H1 (cell line): ENCODE data around the gene KHDRBS1. TPM values are rescaled to one million over a fixed set of nuclear protein-coding genes. Genes with fewer than 3 reads are reported as not detected.

ENCODE experiments used
- CTCF ChIA-PET: fragments of 300-600 bp; sonication (Branson Sonifier 250); formaldehyde crosslinking; loops from one replicate; lab custom pipeline; 2021; ENCODE audit not compliant: partially characterized antibody; lab: Charles Lee
- POLR2A ChIA-PET: fragments of 300-600 bp; sonication (Branson Sonifier 250); formaldehyde crosslinking; loops from one replicate; lab custom pipeline; 2021; ENCODE audit warnings: inconsistent platforms; ENCODE audit not compliant: partially characterized antibody; lab: Charles Lee
- DNase-seq, 2 experiments: peaks; one replicate each; pipeline versions ENCODE4 v3.0.0 to v3.0.0-alpha.2; 2010 to 2022; ENCODE audit warnings: low spot score in 2 of 2, low read depth in 1 of 2, mixed read lengths in 1 of 2
- FAIRE-seq: peaks from 2 replicates; lab custom pipeline; 2011; peaks lifted over from hg19 to GRCh38; lab: Jason Lieb, UNC
- H2AFZ ChIP-seq: 2 replicates; pipeline ENCODE4 v1.8.1; 2012; ENCODE audit warnings: low read length, inconsistent platforms
- H2AK5ac ChIP-seq: 2 replicates; pipeline ENCODE4 v1.6.1; 2013; ENCODE audit warnings: low read depth, low read length
- H2BK120ac ChIP-seq: replicated peaks from 2 replicates; pipeline ENCODE3; 2013; ENCODE audit warnings: low read depth, low read length, inconsistent platforms
- H2BK12ac ChIP-seq: 2 replicates; pipeline ENCODE4 v1.6.1; 2013; ENCODE audit warnings: low read depth, low read length
- H2BK15ac ChIP-seq: 2 replicates; pipeline ENCODE4 v1.6.1; 2013; ENCODE audit warnings: low read length
- H2BK20ac ChIP-seq: 2 replicates; pipeline ENCODE4 v1.6.1; 2013; ENCODE audit warnings: low read length
- H2BK5ac ChIP-seq: 2 replicates; pipeline ENCODE4 v1.6.1; 2013; ENCODE audit warnings: low read depth, low read length
- H3K14ac ChIP-seq: 2 replicates; pipeline ENCODE4 v1.6.1; 2013; ENCODE audit warnings: inconsistent platforms; ENCODE audit not compliant: insufficient read length
- H3K18ac ChIP-seq: 2 replicates; pipeline ENCODE4 v1.6.1; 2013; ENCODE audit warnings: low read length; ENCODE audit errors: extremely low read depth
- H3K23ac ChIP-seq: 2 replicates; pipeline ENCODE4 v1.6.1; 2013; ENCODE audit warnings: inconsistent platforms; ENCODE audit not compliant: insufficient read length
- H3K23me2 ChIP-seq: 2 replicates; pipeline ENCODE4 v1.6.1; 2013; ENCODE audit warnings: low read depth, low read length
- H3K27ac ChIP-seq: 2 replicates; pipeline ENCODE4 v1.6.1; 2011; ENCODE audit warnings: low read depth, low read length, inconsistent platforms
- H3K27me3 ChIP-seq, 4 experiments: replicated peaks in 1 of 4; 1 replicate in 1 of 4; 2 replicates in 3 of 4; pipeline versions ENCODE4 v1.6.1 to v1.8.1; 2011 to 2013; ENCODE audit warnings: low read length in 3 of 4, mild to moderate bottlenecking in 3 of 4, inconsistent platforms in 2 of 4, mixed read lengths in 2 of 4, moderate library complexity in 1 of 4; ENCODE audit not compliant: control insufficient read depth in 3 of 4, insufficient read depth in 3 of 4; ENCODE audit errors: extremely low read depth in 1 of 4
- H3K36me3 ChIP-seq, 4 experiments: 2 replicates each; pipeline versions ENCODE4 v1.6.1 to v1.8.1; 2011 to 2013; ENCODE audit warnings: mild to moderate bottlenecking in 4 of 4, low read length in 3 of 4, moderate library complexity in 2 of 4, control low read depth in 1 of 4, inconsistent platforms in 1 of 4; ENCODE audit not compliant: insufficient read depth in 4 of 4, control insufficient read depth in 2 of 4
- H3K4ac ChIP-seq: replicated peaks from 2 replicates; pipeline ENCODE3; 2013; ENCODE audit warnings: low read length, low read depth, mixed read lengths, inconsistent platforms; ENCODE audit not compliant: insufficient read length
- H3K4me1 ChIP-seq, 4 experiments: replicated peaks in 1 of 4; 1 replicate in 1 of 4; 2 replicates in 3 of 4; pipeline versions ENCODE4 v1.6.1 to v1.8.1; 2011 to 2013; ENCODE audit warnings: low read length in 3 of 4, inconsistent platforms in 2 of 4, mixed read lengths in 1 of 4; ENCODE audit not compliant: insufficient read depth in 4 of 4, control insufficient read depth in 3 of 4
- H3K4me2 ChIP-seq, 2 experiments: 2 replicates each; pipeline versions ENCODE4 v1.6.1 to v1.8.1; 2011 to 2013; ENCODE audit warnings: low read depth in 2 of 2, low read length in 2 of 2, control low read depth in 1 of 2, inconsistent platforms in 1 of 2, mild to moderate bottlenecking in 1 of 2; ENCODE audit not compliant: insufficient read depth in 1 of 2
- H3K4me3 ChIP-seq, 4 experiments: fragments of 200-600, 300-600 bp in 1 of 4; sonication (generic), shearing (Covaris generic), sonication (Bioruptor Twin) in 1 of 4; 2 replicates each; pipeline versions ENCODE4 v1.5.1 to v1.8.1; 2011 to 2016; ENCODE audit warnings: low read length in 4 of 4, low read depth in 3 of 4, control low read depth in 2 of 4, inconsistent platforms in 2 of 4, mild to moderate bottlenecking in 2 of 4, mixed read lengths in 1 of 4, moderate library complexity in 1 of 4; ENCODE audit not compliant: insufficient read depth in 2 of 4; ENCODE audit errors: extremely low read depth in 1 of 4
- H3K56ac ChIP-seq: replicated peaks from 2 replicates; pipeline ENCODE3; 2013; ENCODE audit warnings: low read depth, mild to moderate bottlenecking, mixed read lengths, low read length, inconsistent platforms; ENCODE audit not compliant: insufficient read length
- H3K79me1 ChIP-seq: 2 replicates; pipeline ENCODE4 v1.6.1; 2013; ENCODE audit warnings: low read depth, low read length, control low read depth
- H3K79me2 ChIP-seq, 2 experiments: 2 replicates each; pipeline versions ENCODE4 v1.6.1 to v1.8.1; 2012 to 2013; ENCODE audit warnings: low read length in 2 of 2, mild to moderate bottlenecking in 2 of 2, inconsistent platforms in 1 of 2; ENCODE audit not compliant: insufficient read depth in 2 of 2, control insufficient read depth in 1 of 2
- H3K9ac ChIP-seq, 4 experiments: replicated peaks in 1 of 4; 1 replicate in 1 of 4; 2 replicates in 3 of 4; pipeline versions ENCODE4 v1.6.1 to v1.8.1; 2011 to 2013; ENCODE audit warnings: low read depth in 3 of 4, low read length in 3 of 4, control low read depth in 2 of 4, mild to moderate bottlenecking in 2 of 4, moderate library complexity in 2 of 4, inconsistent platforms in 1 of 4; ENCODE audit errors: extremely low read depth in 1 of 4
- H3K9me3 ChIP-seq, 2 experiments: 2 replicates each; pipeline versions ENCODE4 v1.6.1 to v1.8.1; 2012 to 2013; ENCODE audit warnings: mild to moderate bottlenecking in 2 of 2, moderate library complexity in 2 of 2, control low read depth in 1 of 2, inconsistent platforms in 1 of 2, low read depth in 1 of 2, low read length in 1 of 2, mixed read lengths in 1 of 2; ENCODE audit not compliant: insufficient read depth in 2 of 2
- H4K20me1 ChIP-seq, 2 experiments: replicated peaks in 1 of 2; 2 replicates each; pipeline versions ENCODE3 to v1.8.1; 2011 to 2013; ENCODE audit warnings: inconsistent platforms in 2 of 2, low read length in 2 of 2, mild to moderate bottlenecking in 1 of 2; ENCODE audit not compliant: insufficient read depth in 2 of 2, control insufficient read depth in 1 of 2
- H4K5ac ChIP-seq: 2 replicates; pipeline ENCODE4 v1.6.1; 2013; ENCODE audit warnings: low read length, low read depth, mixed read lengths, inconsistent platforms; ENCODE audit not compliant: insufficient read length
- H4K8ac ChIP-seq: 2 replicates; pipeline ENCODE4 v1.8.0; 2013; ENCODE audit warnings: mild to moderate bottlenecking, moderate library complexity, low read length, inconsistent platforms; ENCODE audit not compliant: insufficient read depth; ENCODE audit errors: extremely low read depth
- H4K91ac ChIP-seq: replicated peaks from 2 replicates; pipeline ENCODE3; 2013; ENCODE audit warnings: low read length, mixed read lengths, inconsistent platforms; ENCODE audit not compliant: insufficient read length
- CEBPB ChIP-seq: IDR thresholded peaks from 2 replicates; pipeline ENCODE4 v1.6.1; 2012; ENCODE audit warnings: low read depth, low read length
- HDAC6 ChIP-seq: IDR thresholded peaks from one replicate; pipeline ENCODE4 v1.7.1; 2012; ENCODE audit warnings: low read depth, mild to moderate bottlenecking, inconsistent platforms, low read length, moderate library complexity
- PHF8 ChIP-seq: fragments of 200-600 bp; sonication (generic); conservative IDR thresholded peaks from 2 replicates; pipeline ENCODE4 v1.7.1; 2012; ENCODE audit warnings: low read depth, mild to moderate bottlenecking, inconsistent platforms, low read length, moderate library complexity
- POLR2A ChIP-seq, 2 experiments: IDR thresholded peaks; 1 replicate in 1 of 2; 2 replicates in 1 of 2; pipeline ENCODE4 v1.6.1; 2011; ENCODE audit warnings: low read depth in 2 of 2, low read length in 2 of 2, mild to moderate bottlenecking in 2 of 2; ENCODE audit errors: control extremely low read depth in 1 of 2
- POLR2AphosphoS5 ChIP-seq: IDR thresholded peaks from 2 replicates; pipeline ENCODE4 v1.6.1; 2011; ENCODE audit warnings: low read depth, low read length
- RAD21 ChIP-seq, 2 experiments: IDR thresholded peaks in 1 of 2; conservative IDR thresholded peaks in 1 of 2; 2 replicates each; pipeline ENCODE4 v1.6.1; 2011; ENCODE audit warnings: low read depth in 2 of 2, low read length in 2 of 2, improper control_type of control experiment in 1 of 2, inconsistent platforms in 1 of 2, mild to moderate bottlenecking in 1 of 2, moderate library complexity in 1 of 2
- RXRA ChIP-seq: IDR thresholded peaks from 2 replicates; pipeline ENCODE4 v1.6.1; 2011; ENCODE audit warnings: low read depth, mild to moderate bottlenecking, low read length, moderate library complexity; ENCODE audit not compliant: insufficient read depth
- SP1 ChIP-seq: IDR thresholded peaks from 2 replicates; pipeline ENCODE4 v1.6.1; 2011; ENCODE audit warnings: low read depth, low read length
- WGBS, 2 experiments: shearing (Covaris generic) in 1 of 2; methylation state at CpG; one replicate each; pipeline versions ENCODE4 v1.1.6 to v1.1.7; 2013 to 2015; ENCODE audit warnings: low lambda C conversion rate in 2 of 2, mixed read lengths in 2 of 2, inconsistent platforms in 1 of 2, low coverage in 1 of 2, missing lambda C conversion rate in 1 of 2; ENCODE audit not compliant: insufficient replicate concordance in 2 of 2, insufficient coverage in 1 of 2, insufficient read length in 1 of 2; ENCODE audit errors: extremely low coverage in 1 of 2, missing lambda C conversion rate in 1 of 2; 5-methylcytosine and 5-hydroxymethylcytosine counted together
- polyA plus RNA-seq, 7 experiments: library from polyadenylated mRNA; depleted of rRNA in 3 of 7; stranded (reverse) in 5 of 7; unstranded in 2 of 7; fragments of >200 nt in 5 of 7; fragments of 200-250 nt in 2 of 7; gene quantifications; 1 replicate in 5 of 7; 2 replicates in 1 of 7; 4 replicates in 1 of 7; pipeline versions ENCODE4 v1.2.1 to v1.2.3, GENCODE V29; 2011 to 2013; ENCODE audit warnings: missing spikeins in 2 of 7, mixed read lengths in 2 of 7
- total RNA-seq: library from RNA; stranded (reverse); fragmentation: NEBNext Ultra II Directional; extraction: Animal tissue kit (Norgen Biotek cat#: 25700); gene quantifications from 2 replicates; pipeline ENCODE4 v1.2.1, GENCODE V29; 2021

KHDRBS1 gene
- total and polyA plus RNA-seq, 2 of the 8 experiments (the other 6 are each of a cell fraction or from before 2014, with no cell fraction given): 53.8 to 284 TPM

GRCh38 chr1:32012709-32013385 is 821 bp upstream of the KHDRBS1 start:
- Histone ChIP-seq H2AK5ac (peak overlapping the region; percentile 91), H4K20me1 (peaks cover 22 to 23% of the 10 kb centered on the region in 2 experiments), H3K4me1 (peaks cover 3 to 10% (median 7%) of the 10 kb centered on the region in 4 experiments; a peak in 6 of 7 replicates), H4K5ac (peak overlapping the region; percentile 83), H3K27ac (peak overlapping the region; percentile 91; the same call in 1 of the 2 replicates), H4K8ac (peak overlapping the region; percentile 91), H3K56ac (peak overlapping the region; percentile 79), H3K23me2 (peaks cover 5% of the 10 kb centered on the region), H3K4me2 (peak overlapping the region; percentile 85 to 89), H3K18ac (peak overlapping the region; percentile 78), H3K4ac (peak overlapping the region; percentile 98), H2AFZ (no peak overlapping the region), H2BK120ac (peak overlapping the region; percentile 88), H3K79me2 (peaks cover 31 to 41% of the 10 kb centered on the region in 2 experiments), H3K79me1 (no peaks in the 10 kb centered on the region), H3K4me3 (peak overlapping the region; percentile 65 to 98 (median 95)), H4K91ac (peak overlapping the region; percentile 96), H2BK5ac (peak overlapping the region; percentile 95; the same call in 1 of the 2 replicates), H3K27me3 (no peaks in the 10 kb centered on the region), H2BK12ac (no peak overlapping the region; the same call in 1 of the 2 replicates), H3K9me3 (no peaks in the 10 kb centered on the region), H3K36me3 (peaks cover 0 to 7% (median 3%) of the 10 kb centered on the region in 4 experiments; a peak in 4 of 8 replicates), H3K14ac (no peak overlapping the region), H3K9ac (peak overlapping the region; percentile 41 to 94 (median 82); a peak in 6 of 7 replicates), H3K23ac (no peak overlapping the region), H2BK15ac (peak overlapping the region; percentile 81; the same call in 1 of the 2 replicates), H2BK20ac (0 out of 2 replicates have a peak overlapping the region, but pooled peaks have one; percentile 48)
- no peak for TF ChIP-seq PHF8
- TF ChIP-seq HDAC6: no peak
- TF ChIP-seq POLR2A (IDR thresholded peaks at IDR 0.05; ENCODE audit: control extremely low read depth in 1 of 2, low read depth in 2 of 2, low read length in 2 of 2): peak in 1 of 2 experiments; percentile 0; a peak in 1 of 3 replicates
- 0 out of 2 replicates have a peak, but pooled peaks have one; percentile 7 for TF ChIP-seq CEBPB
- no peak for TF ChIP-seq RXRA
- 0 out of 2 replicates have a peak, but pooled peaks have one; percentile 35 for TF ChIP-seq POLR2AphosphoS5
- TF ChIP-seq SP1: no peak
- TF ChIP-seq RAD21 (IDR thresholded peaks at IDR 0.05 in 1 of 2, conservative IDR thresholded peaks at IDR 0.05 in 1 of 2; ENCODE audit: low read depth in 2 of 2, low read length in 2 of 2): no peak
- 63% methylated on average over 12 of the region's 12 CpGs; no CpG with 5 or more reads in 1 of the 2 experiments for WGBS, 2 experiments
- ChIA-PET POLR2A (interaction anchor here (0.6 to 5.2 kb wide), 14 partner anchors 9 to 805 kb away, joined by 3 to 49 read pairs (median 4); partner anchors contain the start of genes KPNA6, S100PBP and TMEM39B), CTCF (no interaction called here)
- FAIRE-seq: no peak
- DNase-seq: no peak
